ENCODE results near the gene GUCY1A2. TPM values are rescaled to one million over a fixed set of nuclear protein-coding genes. Genes with fewer than 3 reads are reported as not detected.

The GUCY1A2 gene
- total RNA-seq, 1 donor: under 0.01 TPM

- no peak for DNase-seq (ENCODE audit: insufficient read length, low spot score, missing footprints)
- Histone ChIP-seq H3K9me3 (ENCODE audit: low read depth, low read length) (no peaks in the 10 kb centered on the region), H4K20me1 (ENCODE audit: insufficient read depth, low read length) (no peaks in the 10 kb centered on the region), H3K4me2 (ENCODE audit: insufficient read depth, low read length) (no peak overlapping the region), H3K4me1 (ENCODE audit: insufficient read depth, low read length) (no peaks in the 10 kb centered on the region), H3K27me3 (ENCODE audit: insufficient read depth, low read length) (no peaks in the 10 kb centered on the region), H3K4me3 (ENCODE audit: insufficient read depth, low read length) (no peak overlapping the region), H3K27ac (ENCODE audit: low read depth, low read length) (no peak overlapping the region), H3K79me2 (ENCODE audit: insufficient read depth, low read length) (no peaks in the 10 kb centered on the region), H2AFZ (ENCODE audit: low read length) (no peak overlapping the region), H3K36me3 (ENCODE audit: insufficient read depth, low read length) (no peaks in the 10 kb centered on the region)
- no peak for TF ChIP-seq CTCF (IDR thresholded peaks at IDR 0.05; ENCODE audit: extremely low read depth, low read depth, low read length)
These were observed 196.4 kb downstream of the GUCY1A2 start for GRCh38 chr11:106821826-106822225.

GRCh38 chr11:106821291-106821690 is 197.0 kb downstream of the GUCY1A2 start:
- no peaks in the 10 kb centered on the region for H3K36me3 ChIP-seq (ENCODE audit: insufficient read depth, low read length)
- H3K27me3 ChIP-seq (ENCODE audit: insufficient read depth, low read length): no peaks in the 10 kb centered on the region
- H3K4me2 ChIP-seq (ENCODE audit: insufficient read depth, low read length): no peak overlapping the region
- no peak overlapping the region for H3K27ac ChIP-seq (ENCODE audit: low read depth, low read length)
- H4K20me1 ChIP-seq (ENCODE audit: insufficient read depth, low read length): no peaks in the 10 kb centered on the region
- H3K79me2 ChIP-seq (ENCODE audit: insufficient read depth, low read length): no peaks in the 10 kb centered on the region
- no peaks in the 10 kb centered on the region for H3K4me1 ChIP-seq (ENCODE audit: insufficient read depth, low read length)
- H3K9me3 ChIP-seq (ENCODE audit: low read depth, low read length): no peaks in the 10 kb centered on the region
- TF ChIP-seq CTCF (IDR thresholded peaks at IDR 0.05; ENCODE audit: extremely low read depth, low read depth, low read length): no peak
- DNase-seq (ENCODE audit: insufficient read length, low spot score, missing footprints): no peak
- H3K4me3 ChIP-seq (ENCODE audit: insufficient read depth, low read length): no peak overlapping the region
- no peak overlapping the region for H2AFZ ChIP-seq (ENCODE audit: low read length)

GRCh38 chr11:106818443-106818842 is 199.8 kb downstream of the GUCY1A2 start:
- Histone ChIP-seq H3K4me2 (ENCODE audit: insufficient read depth, low read length) (no peak overlapping the region), H3K36me3 (ENCODE audit: insufficient read depth, low read length) (no peaks in the 10 kb centered on the region), H2AFZ (ENCODE audit: low read length) (no peak overlapping the region), H4K20me1 (ENCODE audit: insufficient read depth, low read length) (no peaks in the 10 kb centered on the region), H3K27me3 (ENCODE audit: insufficient read depth, low read length) (no peaks in the 10 kb centered on the region), H3K27ac (ENCODE audit: low read depth, low read length) (no peak overlapping the region), H3K9me3 (ENCODE audit: low read depth, low read length) (no peaks in the 10 kb centered on the region), H3K79me2 (ENCODE audit: insufficient read depth, low read length) (no peaks in the 10 kb centered on the region), H3K4me1 (ENCODE audit: insufficient read depth, low read length) (no peaks in the 10 kb centered on the region), H3K4me3 (ENCODE audit: insufficient read depth, low read length) (no peak overlapping the region)
- no peak for TF ChIP-seq CTCF (IDR thresholded peaks at IDR 0.05; ENCODE audit: extremely low read depth, low read depth, low read length)
- DNase-seq (ENCODE audit: insufficient read length, low spot score, missing footprints): no peak

GRCh38 chr11:106815209-106815608 is 203.1 kb downstream of the GUCY1A2 start:
- H3K4me1 ChIP-seq (ENCODE audit: insufficient read depth, low read length): no peaks in the 10 kb centered on the region
- no peak for DNase-seq (ENCODE audit: insufficient read length, low spot score, missing footprints)
- no peak overlapping the region for H3K27ac ChIP-seq (ENCODE audit: low read depth, low read length)
- H3K9me3 ChIP-seq (ENCODE audit: low read depth, low read length): no peaks in the 10 kb centered on the region
- H3K4me2 ChIP-seq (ENCODE audit: insufficient read depth, low read length): no peak overlapping the region
- no peaks in the 10 kb centered on the region for H3K36me3 ChIP-seq (ENCODE audit: insufficient read depth, low read length)
- TF ChIP-seq CTCF (IDR thresholded peaks at IDR 0.05; ENCODE audit: extremely low read depth, low read depth, low read length): no peak
- H3K4me3 ChIP-seq (ENCODE audit: insufficient read depth, low read length): no peak overlapping the region
- H4K20me1 ChIP-seq (ENCODE audit: insufficient read depth, low read length): no peaks in the 10 kb centered on the region
- no peaks in the 10 kb centered on the region for H3K27me3 ChIP-seq (ENCODE audit: insufficient read depth, low read length)
- no peaks in the 10 kb centered on the region for H3K79me2 ChIP-seq (ENCODE audit: insufficient read depth, low read length)
- no peak overlapping the region for H2AFZ ChIP-seq (ENCODE audit: low read length)
